K562 (cell line): ENCODE results near the gene ZDHHC14. TPM values are rescaled to one million over a fixed set of nuclear protein-coding genes. Genes with fewer than 3 reads are reported as not detected.

ENCODE experiments used
- ASH1L ChIP-seq: fragments of 450-650 bp; IDR thresholded peaks from 2 replicates; pipeline ENCODE4 v1.6.1; 2018; ENCODE audit warnings: borderline replicate concordance, mild to moderate bottlenecking, low read depth; ENCODE audit not compliant: partially characterized antibody
- CHD1 ChIP-seq: fragments of 200-600 bp; sonication (generic); IDR thresholded peaks from one replicate; pipeline ENCODE4 v1.6.1; 2012; ENCODE audit warnings: mild to moderate bottlenecking, moderate library complexity, low read length, inconsistent platforms
- FOXJ2 ChIP-seq: fragments of 200-800 bp; sonication (Bioruptor generic); IDR thresholded peaks from 2 replicates; pipeline ENCODE4 v1.6.1; 2016; ENCODE audit warnings: missing genetic modification characterization, missing compliant biosample characterization
- GABPA ChIP-seq: fragments of 200-800 bp; sonication (Bioruptor generic); conservative IDR thresholded peaks from 2 replicates; pipeline ENCODE4 v1.6.1; 2016; ENCODE audit warnings: low read depth, missing genetic modification characterization, missing compliant biosample characterization
- HDAC3 ChIP-seq: fragments of 450-650 bp; IDR thresholded peaks from 2 replicates; pipeline ENCODE4 v1.6.1; 2018; ENCODE audit warnings: borderline replicate concordance, mild to moderate bottlenecking, moderate library complexity; ENCODE audit not compliant: partially characterized antibody
- HNRNPH1 ChIP-seq: fragments of 200-400 bp; formaldehyde crosslinking; optimal IDR thresholded peaks from 2 replicates; pipeline ENCODE3; 2017; ENCODE audit warnings: low read depth, mild to moderate bottlenecking, low read length, moderate library complexity
- KLF13 ChIP-seq: fragments of 450-650 bp; IDR thresholded peaks from 2 replicates; pipeline ENCODE4 v1.6.1; 2016; ENCODE audit warnings: missing genetic modification characterization, low read depth, mild to moderate bottlenecking, missing compliant biosample characterization, moderate library complexity, borderline replicate concordance
- MTA2 ChIP-seq: fragments of 450-650 bp; IDR thresholded peaks from 2 replicates; pipeline ENCODE4 v1.6.1; 2016; ENCODE audit warnings: low read depth
- NCOR1 ChIP-seq: fragments of 450-650 bp; IDR thresholded peaks from 2 replicates; pipeline ENCODE4 v1.6.1; 2016; ENCODE audit warnings: mild to moderate bottlenecking, moderate library complexity
- NR3C1 ChIP-seq: sonication (generic); formaldehyde crosslinking; IDR thresholded peaks from 2 replicates; pipeline ENCODE4 v1.8.1; 2022; ENCODE audit warnings: missing genetic modification reagents
- NRF1 ChIP-seq, 2 experiments: fragments of 450-650 bp; IDR thresholded peaks in 1 of 2; conservative IDR thresholded peaks in 1 of 2; 2 replicates each; pipeline ENCODE4 v1.6.1; 2014; ENCODE audit warnings: mild to moderate bottlenecking in 2 of 2
- USF1 ChIP-seq: sonication (generic); formaldehyde crosslinking; IDR thresholded peaks from 2 replicates; pipeline ENCODE4 v1.9.0; 2022; ENCODE audit warnings: mild to moderate bottlenecking, missing genetic modification reagents
- ZBTB33 ChIP-seq: sonication (generic); formaldehyde crosslinking; IDR thresholded peaks from 2 replicates; pipeline ENCODE4 v1.8.1; 2023; ENCODE audit warnings: mild to moderate bottlenecking, missing genetic modification reagents
- ZNF217 ChIP-seq: sonication (generic); formaldehyde crosslinking; IDR thresholded peaks from 2 replicates; pipeline ENCODE4 v1.8.0; 2022; ENCODE audit warnings: mild to moderate bottlenecking, missing genetic modification reagents
- ZNF280A ChIP-seq: fragments of 450-650 bp; IDR thresholded peaks from 2 replicates; pipeline ENCODE4 v1.6.1; 2018; ENCODE audit warnings: mild to moderate bottlenecking, low read depth; ENCODE audit not compliant: partially characterized antibody
- ZNF589 ChIP-seq: fragments of 200-800 bp; sonication (Bioruptor generic); IDR thresholded peaks from 2 replicates; pipeline ENCODE4 v1.6.1; 2016; ENCODE audit warnings: low read depth, missing genetic modification characterization, missing compliant biosample characterization
- polyA plus RNA-seq, 8 experiments: library from polyadenylated mRNA; depleted of rRNA in 4 of 8; stranded (reverse) in 5 of 8; unstranded in 3 of 8; fragments of >200 nt; fragmentation: Nextera tagmentation in 2 of 8; fragmentation: Illumina TruSeq in 1 of 8; extraction: Ambion mirVana in 2 of 8; extraction: Trizol in 1 of 8; gene quantifications; 2 replicates each; pipeline versions ENCODE4 v1.2.1 to v1.2.3, GENCODE V29; 2011 to 2014; ENCODE audit warnings: inconsistent platforms in 1 of 8, missing spikeins in 1 of 8
- total RNA-seq, 7 experiments: library from RNA; depleted of rRNA in 6 of 7; stranded (reverse); fragments of >200 nt in 6 of 7; fragmentation: Illumina TruSeq in 2 of 7; extraction: Trizol in 2 of 7; gene quantifications; 2 replicates each; pipeline versions ENCODE4 v1.2.1 to v1.2.3, GENCODE V29; 2011 to 2021; ENCODE audit warnings: low replicate concordance in 1 of 7
- TF ChIP-seq, protein P1 (sequence below), 3 experiments: fragments of 200-800 bp in 1 of 3; fragments of 250-450 bp in 1 of 3; fragments of 450-650 bp in 1 of 3; sonication (Bioruptor Pico) in 1 of 3; sonication (Bioruptor generic) in 1 of 3; formaldehyde crosslinking in 1 of 3; IDR thresholded peaks; 2 replicates each; pipeline versions ENCODE4 v1.6.1 to v1.8.0; 2016 to 2022; ENCODE audit warnings: mild to moderate bottlenecking in 2 of 3, missing genetic modification characterization in 2 of 3, missing compliant biosample characterization in 1 of 3, moderate library complexity in 1 of 3

ZDHHC14 gene
- total and polyA plus RNA-seq, 9 of the 15 experiments (the other 6 are each of a cell fraction or from before 2014, with no cell fraction given) = 0.92 to 23.1 (median 13.8) TPM

DNA sequence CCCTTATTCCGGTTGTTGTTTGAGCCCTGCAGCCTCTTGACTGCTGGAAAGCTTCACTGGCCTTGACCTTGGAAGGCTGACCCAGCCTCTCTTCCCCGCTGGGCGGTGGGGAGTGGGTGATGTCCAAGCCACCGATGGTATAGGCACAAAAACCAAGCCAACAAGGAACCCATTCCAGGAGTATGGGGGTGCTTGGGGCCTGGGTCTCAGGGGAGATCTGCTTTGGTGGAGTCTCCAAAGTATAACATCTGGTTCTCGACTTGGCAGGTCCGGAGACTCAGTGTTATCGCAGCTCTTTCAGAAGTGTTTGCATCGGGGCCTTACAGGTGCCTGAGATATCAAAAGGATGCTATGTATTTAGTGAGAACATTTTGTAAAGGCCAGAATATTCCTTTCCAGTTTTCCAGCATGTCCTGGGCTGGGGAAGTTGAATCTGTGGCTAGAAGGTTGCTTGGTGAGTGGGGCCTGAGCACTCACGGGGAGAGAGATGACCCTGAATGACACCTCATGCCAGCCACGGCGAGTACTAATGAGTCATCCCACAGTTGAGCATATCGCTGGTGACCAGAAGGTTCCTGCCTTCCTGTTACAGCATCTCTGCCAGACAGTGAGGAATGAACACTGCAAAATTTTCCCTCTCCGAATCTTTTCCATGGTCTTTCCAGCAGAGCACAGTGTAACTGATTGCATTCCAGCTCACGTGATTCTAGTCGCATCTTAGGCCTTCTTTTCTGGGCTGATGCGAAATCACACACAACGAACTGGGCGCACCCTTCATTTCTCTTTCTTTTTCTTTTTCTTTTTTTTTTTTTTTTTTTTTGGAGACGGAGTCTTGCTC, 133.9 kb downstream of the ZDHHC14 start (continued):
- no peak; the same call in 1 of the 2 replicates for TF ChIP-seq KLF13 (tag)
- TF ChIP-seq ASH1L = no peak
- TF ChIP-seq FOXJ2 (tag) = peak; percentile 59; the same call in 1 of the 2 replicates
- TF ChIP-seq ZBTB33 = no peak; the same call in 1 of the 2 replicates
- peak; percentile 96 for TF ChIP-seq HDAC3
- peak; percentile 69 for TF ChIP-seq GABPA (tag)
- TF ChIP-seq NR3C1 (CRISPR knock-in tag) = no peak
- peak; percentile 50 for TF ChIP-seq ZNF280A
- peak; percentile 91 for TF ChIP-seq ZNF589 (CRISPR knock-in tag)
- no peak for TF ChIP-seq ZNF217
- TF ChIP-seq, protein P1, sequence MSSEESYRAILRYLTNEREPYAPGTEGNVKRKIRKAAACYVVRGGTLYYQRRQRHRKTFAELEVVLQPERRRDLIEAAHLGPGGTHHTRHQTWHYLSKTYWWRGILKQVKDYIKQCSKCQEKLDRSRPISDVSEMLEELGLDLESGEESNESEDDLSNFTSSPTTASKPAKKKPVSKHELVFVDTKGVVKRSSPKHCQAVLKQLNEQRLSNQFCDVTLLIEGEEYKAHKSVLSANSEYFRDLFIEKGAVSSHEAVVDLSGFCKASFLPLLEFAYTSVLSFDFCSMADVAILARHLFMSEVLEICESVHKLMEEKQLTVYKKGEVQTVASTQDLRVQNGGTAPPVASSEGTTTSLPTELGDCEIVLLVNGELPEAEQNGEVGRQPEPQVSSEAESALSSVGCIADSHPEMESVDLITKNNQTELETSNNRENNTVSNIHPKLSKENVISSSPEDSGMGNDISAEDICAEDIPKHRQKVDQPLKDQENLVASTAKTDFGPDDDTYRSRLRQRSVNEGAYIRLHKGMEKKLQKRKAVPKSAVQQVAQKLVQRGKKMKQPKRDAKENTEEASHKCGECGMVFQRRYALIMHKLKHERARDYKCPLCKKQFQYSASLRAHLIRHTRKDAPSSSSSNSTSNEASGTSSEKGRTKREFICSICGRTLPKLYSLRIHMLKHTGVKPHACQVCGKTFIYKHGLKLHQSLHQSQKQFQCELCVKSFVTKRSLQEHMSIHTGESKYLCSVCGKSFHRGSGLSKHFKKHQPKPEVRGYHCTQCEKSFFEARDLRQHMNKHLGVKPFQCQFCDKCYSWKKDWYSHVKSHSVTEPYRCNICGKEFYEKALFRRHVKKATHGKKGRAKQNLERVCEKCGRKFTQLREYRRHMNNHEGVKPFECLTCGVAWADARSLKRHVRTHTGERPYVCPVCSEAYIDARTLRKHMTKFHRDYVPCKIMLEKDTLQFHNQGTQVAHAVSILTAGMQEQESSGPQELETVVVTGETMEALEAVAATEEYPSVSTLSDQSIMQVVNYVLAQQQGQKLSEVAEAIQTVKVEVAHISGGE (CRISPR knock-in tag; IDR thresholded peaks at IDR 0.05) = peak in 1 of 3 experiments; percentile 76; a peak in 1 of 6 replicates
- no peak for TF ChIP-seq HNRNPH1
- peak; percentile 17 for TF ChIP-seq CHD1
- peak; percentile 79 for TF ChIP-seq USF1 (CRISPR knock-in tag)
- peak; percentile 92 for TF ChIP-seq MTA2
- TF ChIP-seq NRF1 (conservative IDR thresholded peaks at IDR 0.05 in 1 of 2, IDR thresholded peaks at IDR 0.05 in 1 of 2) = peak; percentile 66 to 74
- TF ChIP-seq NCOR1 = peak; percentile 98
